HepG2 (cell line): ENCODE measurements around the gene CCDC180.

ENCODE experiments used
- BORCS8-MEF2B ChIP-seq: sonication (generic); formaldehyde crosslinking; IDR thresholded peaks from 2 replicates; pipeline ENCODE4 v1.8.0; 2022; ENCODE audit warnings: mild to moderate bottlenecking, missing genetic modification reagents
- CHD2 ChIP-seq: IDR thresholded peaks from 2 replicates; pipeline ENCODE4 v1.6.1; 2011; ENCODE audit warnings: low read depth, low read length, improper control_type of control experiment
- CTCF ChIP-seq: sonication (generic); formaldehyde crosslinking; IDR thresholded peaks from 2 replicates; pipeline ENCODE4 v1.5.0; 2020; ENCODE audit warnings: mild to moderate bottlenecking, missing genetic modification reagents, moderate library complexity
- DPF2 ChIP-seq: sonication (generic); formaldehyde crosslinking; IDR thresholded peaks from 2 replicates; pipeline ENCODE4 v1.4.0; 2020; ENCODE audit warnings: mild to moderate bottlenecking, low read depth, missing genetic modification reagents, borderline replicate concordance
- EED ChIP-seq: sonication (generic); formaldehyde crosslinking; IDR thresholded peaks from 2 replicates; pipeline ENCODE4 v1.5.0; 2020; ENCODE audit warnings: mild to moderate bottlenecking, missing genetic modification reagents
- HNRNPK ChIP-seq: fragments of 200-400 bp; formaldehyde crosslinking; IDR thresholded peaks from 2 replicates; pipeline ENCODE4 v1.6.1; 2018; ENCODE audit warnings: low read length, low read depth, moderate library complexity, mild to moderate bottlenecking; ENCODE audit not compliant: poor library complexity, severe bottlenecking
- KAT2B ChIP-seq: fragments of 150-350 bp; IDR thresholded peaks from 2 replicates; pipeline ENCODE4 v1.6.1; 2014; ENCODE audit warnings: low read depth, low read length, borderline replicate concordance
- KMT2A ChIP-seq: sonication (generic); formaldehyde crosslinking; IDR thresholded peaks from 2 replicates; pipeline ENCODE4 v1.4.0; 2020; ENCODE audit warnings: missing genetic modification reagents
- LRRFIP1 ChIP-seq: sonication (generic); formaldehyde crosslinking; conservative IDR thresholded peaks from 2 replicates; pipeline ENCODE4 v1.4.0; 2020; ENCODE audit warnings: missing genetic modification reagents
- PRDM15 ChIP-seq: sonication (generic); formaldehyde crosslinking; IDR thresholded peaks from 2 replicates; pipeline ENCODE4 v1.4.0; 2020; ENCODE audit warnings: missing genetic modification reagents
- XRCC5 ChIP-seq: fragments of 200-400 bp; formaldehyde crosslinking; optimal IDR thresholded peaks from 2 replicates; pipeline ENCODE3; 2017; ENCODE audit warnings: mild to moderate bottlenecking, low read length
- ZBED4 ChIP-seq: sonication (generic); formaldehyde crosslinking; IDR thresholded peaks from 2 replicates; pipeline ENCODE4 v1.4.0; 2020; ENCODE audit warnings: missing genetic modification reagents, borderline replicate concordance
- ZBTB33 ChIP-seq: sonication (generic); formaldehyde crosslinking; IDR thresholded peaks from 2 replicates; pipeline ENCODE4 v1.4.0; 2020; ENCODE audit warnings: missing genetic modification reagents
- ZNF710 ChIP-seq: sonication (generic); formaldehyde crosslinking; IDR thresholded peaks from 2 replicates; pipeline ENCODE4 v1.5.0; 2020; ENCODE audit warnings: mild to moderate bottlenecking, missing genetic modification reagents, borderline replicate concordance

- no peak for TF ChIP-seq BORCS8-MEF2B
- TF ChIP-seq ZNF710 (CRISPR knock-in tag): no peak
- no peak for TF ChIP-seq CTCF
- TF ChIP-seq KAT2B: no peak
- no peak for TF ChIP-seq DPF2 (CRISPR knock-in tag)
- no peak for TF ChIP-seq PRDM15 (CRISPR knock-in tag)
- TF ChIP-seq CHD2: no peak
- TF ChIP-seq XRCC5: no peak
- TF ChIP-seq HNRNPK: no peak
- TF ChIP-seq EED (CRISPR knock-in tag): no peak
- TF ChIP-seq KMT2A (CRISPR knock-in tag): no peak
- TF ChIP-seq ZBTB33: no peak
- TF ChIP-seq ZBED4 (CRISPR knock-in tag): no peak
- TF ChIP-seq LRRFIP1 (CRISPR knock-in tag): no peak
These were observed 368 bp upstream of the CCDC180 start for GRCh38 chr9:97307091-97307490.
